Activated T-cell treated with anti-CD3 and anti-CD28 coated beads for 48 hours (primary cell): ENCODE data around the gene GMEB2.
A peak's percentile ranks its signal among the peaks of the same experiment; 100 is the strongest.
"Not testable (repeated sequence)": the region's sequence is repeated elsewhere in the genome, so short reads cannot be mapped to it uniquely, and the experiment has no call there.

ENCODE experiments used
- DNase-seq: peaks from one replicate; pipeline ENCODE4 v3.0.0-alpha.2; 2020; ENCODE audit warnings: low read depth

The GMEB2 gene

DNA sequence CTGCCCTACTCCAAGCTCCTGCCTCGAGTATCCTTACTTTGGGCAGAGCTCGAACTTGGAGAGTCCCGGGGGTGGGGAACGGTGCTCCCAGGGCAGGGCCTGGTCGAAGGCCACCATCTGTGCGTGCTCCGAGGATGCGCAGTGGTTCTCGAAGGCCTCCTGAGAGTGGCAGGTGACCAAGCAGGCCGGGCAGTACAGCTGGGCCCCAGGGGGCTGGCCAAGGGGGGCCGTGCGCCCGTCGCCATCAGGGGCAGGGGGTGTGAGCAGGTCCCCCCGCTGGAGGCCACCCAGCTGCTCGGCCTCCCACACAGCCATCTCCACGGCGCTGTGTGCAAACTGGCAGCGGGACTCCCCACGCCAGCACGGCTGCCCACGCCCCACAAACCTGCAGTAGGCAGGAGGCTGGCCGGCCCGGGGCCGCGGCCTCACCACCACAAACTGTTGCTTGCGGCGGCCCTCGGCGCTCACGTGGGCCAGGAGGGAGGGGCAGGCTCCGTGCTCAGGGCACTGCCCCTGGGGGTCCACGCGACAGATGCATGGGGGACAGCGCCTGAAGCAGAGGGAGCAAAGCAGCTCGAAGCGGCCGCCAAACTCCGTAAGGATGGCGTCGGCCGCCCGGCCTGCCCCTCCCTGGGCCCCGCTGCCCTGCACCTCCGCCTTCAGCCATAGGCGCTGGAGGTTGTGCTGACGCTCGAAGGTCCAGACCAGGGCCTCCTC is 54.7 kb downstream of the GMEB2 start:
- DNase-seq: no peak

DNA sequence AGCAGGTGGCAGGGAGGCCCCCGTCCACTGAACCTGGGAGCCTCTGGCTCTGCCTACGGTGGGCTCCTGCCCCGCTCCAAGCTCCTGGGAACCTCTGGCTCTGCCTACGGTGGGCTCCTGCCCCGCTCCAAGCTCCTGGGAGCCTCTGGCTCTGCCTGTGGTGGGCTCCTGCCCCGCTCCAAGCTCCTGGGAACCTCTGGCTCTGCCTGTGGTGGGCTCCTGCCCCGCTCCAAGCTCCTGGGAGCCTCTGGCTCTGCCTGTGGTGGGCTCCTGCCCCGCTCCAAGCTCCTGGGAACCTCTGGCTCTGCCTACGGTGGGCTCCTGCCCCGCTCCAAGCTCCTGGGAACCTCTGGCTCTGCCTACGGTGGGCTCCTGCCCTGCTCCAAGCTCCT is 55.8 kb downstream of the GMEB2 start:
- DNase-seq: not testable (repeated sequence)

DNA sequence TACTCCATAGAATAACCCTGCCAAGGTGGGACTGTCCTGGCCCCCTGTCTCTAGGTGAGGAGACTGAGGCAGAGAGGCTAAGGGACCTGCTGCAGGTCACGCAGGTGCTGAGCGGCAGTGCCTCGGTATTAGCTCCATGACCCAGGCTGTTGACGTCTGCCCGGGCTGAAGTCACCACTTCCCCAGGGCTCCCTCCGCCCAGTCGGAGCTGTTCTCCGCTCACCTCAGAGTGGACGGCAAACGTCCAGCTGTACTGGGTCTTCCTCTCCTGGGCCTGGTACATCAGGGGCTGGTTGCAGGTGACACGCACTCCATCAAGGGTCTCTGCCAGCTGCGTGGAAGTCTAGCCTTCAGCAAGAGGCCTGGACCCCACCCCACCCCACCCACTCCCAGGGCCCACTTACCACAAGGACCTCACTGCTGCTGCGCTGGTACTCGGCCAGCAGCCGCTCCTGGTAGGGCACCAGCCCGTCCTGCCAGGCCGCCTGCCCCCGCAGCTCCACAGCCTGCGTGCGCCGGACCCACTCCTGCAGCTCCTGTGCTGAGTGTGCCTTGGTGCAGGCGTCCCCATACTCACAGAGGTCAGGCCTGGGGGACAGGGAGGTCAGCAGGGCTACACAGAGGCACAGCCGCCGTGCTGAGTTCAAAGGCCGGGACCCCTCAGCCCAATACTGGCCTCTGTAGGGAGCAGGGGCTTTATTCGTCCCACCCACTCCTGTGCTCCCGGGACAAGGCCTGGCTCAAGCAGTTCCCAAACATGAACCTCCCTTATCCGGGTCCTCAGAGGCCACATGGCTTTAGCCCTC is 56.4 kb downstream of the GMEB2 start:
- DNase-seq: no peak

DNA sequence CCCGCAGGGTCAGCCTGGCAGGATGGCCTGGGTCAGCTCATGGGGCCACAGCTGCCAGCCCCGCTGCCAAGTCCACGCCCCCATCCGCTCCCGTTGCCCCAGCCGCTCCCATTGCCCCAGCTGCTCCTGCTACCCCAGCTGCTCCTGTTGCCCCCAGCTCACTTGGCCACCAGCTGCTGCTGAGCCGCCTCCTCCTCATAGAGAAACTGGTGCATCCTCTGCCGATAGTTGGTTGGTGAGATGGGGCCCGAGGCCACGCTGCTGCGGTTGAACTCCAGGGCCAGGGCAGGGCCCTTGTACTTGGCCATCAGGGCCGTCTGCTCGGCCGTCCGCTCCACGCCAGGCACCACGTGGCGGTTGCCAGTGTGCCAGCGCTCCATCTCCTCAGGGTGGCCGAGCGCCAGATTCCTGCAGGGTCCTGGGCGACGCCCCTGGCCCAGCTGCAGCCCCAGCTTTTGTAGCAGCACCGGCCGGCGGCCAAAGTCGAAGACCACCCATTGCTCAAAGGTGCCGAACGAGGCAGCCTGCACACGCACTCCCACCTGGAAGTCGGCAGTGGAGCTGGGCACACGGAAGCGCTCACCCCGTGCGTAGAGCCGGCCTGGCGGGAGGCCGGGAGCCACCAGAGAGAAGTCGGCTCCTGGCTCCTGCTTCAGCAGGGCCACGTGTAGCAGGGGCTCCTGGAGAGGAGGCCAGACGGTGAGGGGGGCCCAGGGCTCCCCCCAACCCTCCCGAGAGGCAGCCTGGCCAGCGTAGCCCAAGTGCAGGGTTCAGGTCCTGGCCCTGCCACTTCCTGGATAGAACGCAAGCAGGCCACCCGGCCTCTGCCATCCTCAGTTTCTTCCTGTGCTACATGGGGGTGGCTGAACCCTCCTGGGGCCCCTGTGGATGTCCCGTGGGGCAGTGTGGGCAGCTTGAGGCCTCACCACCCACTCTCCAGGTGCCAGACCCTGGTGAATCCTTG is 57.6 kb downstream of the GMEB2 start:
- no peak for DNase-seq

DNA sequence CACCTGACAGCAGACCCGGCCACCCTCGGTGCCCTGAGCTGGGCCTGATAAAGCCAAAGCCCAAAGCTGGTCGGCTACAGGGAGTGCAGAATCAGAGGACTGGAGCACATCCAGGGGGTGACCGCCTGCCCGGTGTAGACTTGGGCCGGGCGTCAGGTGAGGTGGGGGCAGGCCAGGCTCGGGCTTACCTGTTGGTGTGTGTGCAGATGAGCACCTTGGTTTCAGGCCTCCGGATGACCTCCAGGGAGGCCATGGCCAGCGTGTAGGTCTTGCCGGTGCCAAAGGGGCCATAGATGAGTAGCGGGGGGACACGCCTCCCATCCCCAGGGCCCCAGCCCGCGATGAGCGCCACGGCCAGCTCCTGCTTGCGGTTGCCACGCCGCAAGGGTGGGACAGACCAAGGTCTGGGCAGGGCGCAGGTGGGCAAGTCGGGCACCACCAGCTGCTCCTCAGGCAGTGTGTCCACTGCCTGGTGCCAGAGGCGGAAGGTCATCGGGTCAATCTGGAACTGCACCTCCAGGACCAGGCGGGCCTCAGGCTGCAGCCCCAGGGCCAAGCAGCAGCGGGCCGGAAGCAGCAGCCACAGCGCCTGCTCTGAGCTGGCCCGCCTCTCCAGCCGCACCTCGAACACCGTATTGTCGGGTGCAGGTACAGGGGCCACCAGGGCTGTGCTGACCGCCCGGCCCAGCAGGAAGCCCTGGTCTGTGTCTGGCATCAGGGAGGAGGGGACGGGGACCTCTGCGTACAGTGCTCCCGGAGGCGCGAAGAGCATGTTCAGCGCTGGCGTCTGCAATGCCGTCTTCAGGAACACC is 58.5 kb downstream of the GMEB2 start:
- no peak for DNase-seq

DNA sequence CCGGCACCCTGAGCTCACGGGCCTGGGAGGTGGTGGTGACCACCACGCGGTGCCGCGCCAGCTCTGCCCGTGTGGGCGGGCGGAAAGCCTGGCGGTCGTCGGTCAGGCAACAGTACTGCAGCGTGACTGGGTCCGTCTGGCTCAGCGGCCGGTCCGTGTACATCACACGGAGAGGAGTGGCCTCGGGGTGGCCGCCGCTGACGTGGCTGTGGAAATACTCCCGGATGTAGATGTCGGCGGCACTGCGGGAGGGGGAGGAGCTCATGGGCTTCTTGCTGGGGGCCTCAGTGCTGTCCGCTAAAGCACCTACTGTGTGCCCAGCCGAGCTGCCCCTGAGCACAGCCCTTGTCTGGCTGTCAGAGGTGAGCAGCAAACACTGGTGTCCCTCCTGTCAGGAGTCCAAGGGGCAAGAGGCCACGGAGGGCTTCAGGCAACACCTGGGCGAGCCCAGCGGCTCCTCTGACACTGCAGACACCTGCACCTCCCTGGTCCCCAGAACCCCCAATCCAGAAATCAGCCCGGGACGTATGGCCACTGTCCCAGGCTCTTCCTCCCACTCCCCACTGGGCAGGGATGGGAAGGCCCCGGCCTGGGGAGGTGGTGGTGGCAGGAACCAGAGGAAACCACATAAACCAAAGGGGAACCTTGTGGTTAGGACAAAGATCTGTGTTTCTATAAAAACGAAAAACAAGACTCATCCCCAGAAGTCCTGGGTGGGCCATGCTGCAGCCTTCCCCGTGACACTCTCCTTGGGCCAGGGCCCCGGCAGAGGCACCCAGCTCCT is 59.3 kb downstream of the GMEB2 start:
- DNase-seq: peak; percentile 39

DNA sequence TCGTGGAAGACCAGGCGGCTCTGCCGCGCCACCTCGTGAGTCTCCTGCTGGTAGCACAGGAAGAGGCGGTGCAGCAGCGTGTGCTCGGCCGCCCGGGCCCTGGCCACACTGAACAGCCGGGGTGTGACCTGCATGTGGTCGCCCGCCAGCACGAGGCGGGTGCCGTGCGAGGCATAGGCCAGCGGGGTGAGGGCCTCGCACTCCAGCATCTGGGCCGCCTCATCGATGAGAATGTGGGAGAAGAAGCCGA is 59.8 kb downstream of the GMEB2 start:
- DNase-seq: no peak

DNA sequence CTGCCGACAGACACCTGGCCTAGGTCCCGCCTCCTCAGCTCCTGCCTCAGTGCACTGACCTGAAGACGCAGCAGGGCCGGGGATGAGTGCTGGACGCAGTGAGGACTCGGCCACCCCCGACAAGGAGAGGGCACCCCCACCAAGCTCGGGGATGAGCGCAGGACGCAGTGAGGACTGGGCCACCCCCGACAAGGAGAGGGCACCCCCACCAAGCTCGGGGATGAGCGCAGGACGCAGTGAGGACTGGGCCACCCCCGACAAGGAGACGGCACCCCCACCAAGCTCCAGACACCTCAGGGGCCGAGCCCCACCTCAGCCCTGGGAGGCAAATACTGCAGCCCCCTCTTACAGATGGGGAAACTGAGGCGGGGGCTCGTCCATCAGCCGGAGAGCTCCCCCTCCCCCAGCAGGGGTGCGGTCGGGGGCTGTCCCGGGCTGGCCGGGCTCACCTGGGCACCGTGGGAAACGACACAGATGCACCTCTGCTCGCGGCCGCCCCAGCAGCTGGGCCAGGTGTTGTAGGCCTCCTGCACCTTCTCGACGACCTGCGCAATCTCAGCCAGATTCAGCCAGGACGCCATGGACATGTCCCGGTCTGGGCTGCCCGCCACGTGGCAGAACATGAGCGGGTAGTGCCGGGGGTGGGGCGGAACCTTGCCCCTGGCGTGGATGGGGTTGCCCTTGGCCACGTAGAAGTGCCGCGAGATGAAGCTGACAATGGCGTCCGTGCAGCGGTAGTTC is 60.3 kb downstream of the GMEB2 start:
- DNase-seq: no peak

DNA sequence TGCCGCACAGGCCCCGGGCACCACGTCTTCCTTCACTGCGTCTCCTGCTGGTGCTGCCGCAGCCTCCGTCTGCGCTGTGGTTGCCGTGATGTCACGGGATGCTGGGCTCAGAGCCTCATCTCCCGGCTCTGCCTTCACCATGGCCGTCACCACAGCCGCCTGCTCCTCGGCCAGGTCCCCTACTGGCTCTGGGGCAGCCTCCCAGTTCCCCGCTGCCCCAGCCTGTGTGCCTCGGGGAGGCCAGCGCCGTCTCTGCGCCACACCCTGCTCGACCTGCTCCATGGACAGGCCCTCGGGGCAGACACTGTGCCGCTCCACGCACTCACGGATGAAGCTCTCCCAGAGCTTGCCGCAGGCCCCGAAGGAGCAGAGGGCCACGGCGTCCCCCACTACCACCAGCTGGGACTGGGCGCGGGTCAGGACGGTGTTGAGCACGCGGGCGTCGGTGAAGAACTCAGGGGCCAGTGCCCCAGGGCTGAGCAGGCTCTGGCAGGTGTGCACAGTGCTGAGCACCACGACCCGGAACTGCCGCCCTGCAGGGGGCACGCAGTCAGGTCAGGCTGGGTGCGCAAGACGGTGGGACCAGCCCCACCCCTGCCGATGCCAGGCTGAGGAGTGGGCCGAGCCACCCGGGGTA is 61.1 kb downstream of the GMEB2 start:
- DNase-seq: no peak

DNA sequence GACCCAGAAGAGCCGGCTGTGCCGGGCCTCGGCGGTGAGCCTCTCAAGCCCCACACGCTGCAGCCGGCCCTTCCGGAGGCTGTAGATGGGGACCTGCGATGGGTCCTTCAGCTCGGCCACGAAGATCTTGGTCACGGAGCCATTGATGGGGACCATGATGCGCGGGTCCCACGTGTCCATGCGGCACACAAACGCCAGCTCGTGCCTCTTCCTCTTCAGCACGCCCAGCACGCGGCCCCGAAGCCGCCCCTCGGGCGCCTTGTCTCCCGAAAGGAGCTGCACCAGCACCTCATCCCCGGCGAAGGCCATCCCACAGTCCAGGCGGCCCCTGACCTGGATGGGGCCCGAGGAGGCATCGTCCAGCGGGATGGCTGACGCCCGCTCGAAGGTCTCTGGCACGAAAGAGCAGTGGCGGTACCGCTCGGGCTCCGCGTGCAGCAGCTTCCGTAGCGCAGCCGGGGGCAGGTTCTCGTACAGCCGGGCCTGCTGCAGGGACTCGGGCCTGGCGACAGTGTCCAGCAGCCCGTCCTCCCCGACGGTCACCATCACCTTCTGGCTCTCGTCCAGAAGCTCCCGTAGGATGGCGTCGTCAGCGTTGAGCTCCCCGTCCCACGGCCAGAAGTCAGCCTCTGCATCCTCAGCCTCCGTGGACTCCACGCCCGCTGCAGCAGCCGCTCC is 61.7 kb downstream of the GMEB2 start:
- no peak for DNase-seq

DNA sequence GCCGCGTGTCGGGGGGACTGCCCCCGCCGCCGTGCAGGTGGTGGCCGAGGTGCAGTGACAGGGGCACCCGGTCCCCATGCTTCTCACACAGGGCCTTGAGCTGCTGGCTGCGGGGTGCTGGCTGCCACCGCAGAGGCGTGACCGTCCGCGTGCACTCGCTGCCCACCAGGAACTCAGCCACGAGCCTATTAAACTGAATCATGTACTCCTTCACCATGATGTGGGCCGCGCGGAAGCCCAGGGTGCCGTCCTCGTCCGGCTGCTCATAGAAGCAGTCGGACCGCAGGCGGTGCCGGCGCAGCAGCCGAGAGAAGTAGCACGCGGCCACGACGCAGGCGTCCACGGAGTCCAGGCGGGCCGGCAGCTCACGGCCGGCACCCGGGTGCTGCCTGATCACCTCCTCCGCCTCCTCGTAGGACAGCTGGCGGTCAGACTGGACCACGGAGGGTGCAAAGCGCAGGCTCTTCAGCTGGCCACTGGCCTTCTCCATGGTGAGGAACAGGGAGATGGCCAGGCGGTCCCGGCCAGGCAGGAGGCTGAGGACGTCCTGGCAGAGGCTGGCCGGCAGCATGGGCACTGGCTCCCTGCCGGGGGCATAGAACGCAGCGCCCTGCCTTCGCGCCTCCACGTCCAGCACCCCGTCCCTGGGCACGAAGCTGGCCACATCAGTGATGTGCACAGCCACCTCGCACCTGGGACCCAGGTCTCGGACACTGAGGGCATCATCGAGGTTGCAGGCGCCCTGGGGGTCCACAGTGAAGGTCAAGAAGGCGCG is 62.7 kb downstream of the GMEB2 start:
- DNase-seq: no peak

DNA sequence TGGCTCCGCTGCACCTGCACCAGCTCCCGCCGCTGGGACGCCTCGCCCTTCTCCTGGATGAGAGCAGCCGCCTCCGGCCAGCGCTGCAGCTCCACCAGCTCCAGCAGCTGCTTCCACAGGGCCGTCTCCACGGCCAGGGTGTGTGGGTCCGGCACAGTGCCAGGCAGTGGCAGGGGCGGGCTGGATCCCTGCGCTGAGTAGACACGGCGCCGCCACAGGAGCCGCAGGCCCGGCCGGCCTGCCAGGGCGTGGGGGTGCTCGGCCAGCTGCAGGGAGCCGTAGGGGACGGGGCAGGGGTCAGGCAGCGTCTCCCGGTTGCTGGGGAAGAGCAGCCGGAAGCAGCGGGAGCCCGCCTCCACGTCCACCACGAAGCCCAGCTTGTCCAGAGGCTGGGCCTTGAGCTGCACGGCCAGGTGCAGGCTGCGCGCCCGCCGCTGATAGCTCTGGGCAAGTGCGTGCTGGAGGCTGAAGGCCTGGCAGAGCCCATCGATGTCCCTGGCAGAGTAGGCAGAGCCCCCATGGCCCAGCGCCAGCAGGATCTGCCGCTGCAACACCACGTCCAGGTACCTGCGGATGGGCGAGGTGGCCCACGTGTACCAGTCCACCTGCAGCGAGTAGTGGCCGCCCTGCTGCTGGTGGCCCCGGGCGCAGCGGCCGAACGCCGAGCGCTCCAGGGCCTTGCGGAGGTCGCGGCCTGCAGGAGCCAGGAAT is 63.5 kb downstream of the GMEB2 start:
- no peak for DNase-seq

DNA sequence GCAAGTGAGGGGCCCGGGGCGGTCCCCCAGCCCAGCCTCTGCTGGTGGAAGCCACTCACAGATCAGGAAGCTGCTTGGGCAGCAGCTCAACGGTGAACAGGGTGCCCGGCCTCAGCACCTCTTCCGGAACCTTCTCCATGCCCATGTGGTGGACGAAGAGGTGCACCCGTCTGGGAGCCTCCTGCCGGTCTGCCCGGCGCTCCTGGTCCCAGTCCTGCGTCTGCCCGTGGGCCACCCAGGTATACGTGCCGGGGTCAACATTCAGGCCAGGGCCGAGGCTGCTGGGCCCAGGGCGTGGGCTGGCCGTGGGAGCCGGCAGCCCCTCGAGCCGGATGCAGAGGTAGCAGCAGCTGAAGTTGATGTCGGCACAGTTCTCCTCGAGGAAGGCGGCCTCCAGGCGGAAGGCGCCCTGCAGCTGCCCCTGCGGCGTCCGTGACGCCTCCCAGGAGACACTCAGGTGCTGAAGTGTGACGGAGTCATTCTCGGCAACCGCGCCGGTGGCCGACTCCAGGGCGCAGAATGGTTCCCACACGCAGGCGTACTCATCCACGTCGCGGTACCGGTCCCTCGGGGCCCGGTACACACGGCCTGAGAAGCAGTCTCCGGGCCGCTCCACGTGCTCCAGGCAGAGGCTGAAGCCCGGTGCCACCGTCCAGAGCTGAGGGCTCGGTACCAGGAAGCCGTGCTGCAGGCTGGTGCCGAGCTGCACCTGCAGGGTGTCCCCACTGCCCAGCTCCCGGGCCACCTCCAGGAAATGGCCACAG is 64.3 kb downstream of the GMEB2 start:
- DNase-seq: no peak

DNA sequence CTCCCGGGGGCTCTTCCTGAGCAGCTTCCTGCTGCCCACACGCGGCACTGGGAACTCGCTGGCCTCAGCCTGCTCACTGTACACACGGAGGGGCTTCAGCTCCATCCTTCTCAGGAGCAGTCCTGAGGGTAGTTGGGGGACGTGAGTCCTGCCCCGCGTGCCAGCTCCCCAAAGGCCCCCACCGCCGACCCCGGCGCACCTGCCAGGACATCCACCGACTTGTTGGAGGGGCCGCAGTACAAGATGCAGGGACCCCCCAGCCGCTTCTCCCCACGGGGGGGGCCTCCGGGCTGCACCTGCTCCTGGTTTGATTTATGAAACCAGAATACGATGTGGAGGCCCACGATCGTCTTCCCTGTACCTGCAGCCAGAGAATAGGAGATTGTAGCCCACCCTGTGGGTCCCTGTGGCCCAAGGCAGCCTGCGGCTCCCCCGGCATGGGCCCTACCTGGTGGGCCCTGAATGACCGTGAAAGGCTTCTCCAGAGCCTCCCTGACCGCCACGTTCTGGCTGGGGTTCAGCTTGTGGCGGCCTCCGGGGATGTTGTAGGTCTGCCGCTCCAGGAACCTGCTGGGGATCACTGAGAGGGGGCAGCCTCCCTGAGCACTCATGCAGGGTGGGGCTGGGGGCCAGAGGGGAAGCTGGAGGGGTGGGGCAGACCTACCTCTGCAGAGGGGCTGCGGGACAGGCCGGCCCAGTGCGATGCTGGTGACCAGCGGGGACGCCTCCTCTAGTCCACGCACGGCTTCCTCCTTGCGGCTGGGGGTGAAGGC is 65.1 kb downstream of the GMEB2 start:
- no peak for DNase-seq

DNA sequence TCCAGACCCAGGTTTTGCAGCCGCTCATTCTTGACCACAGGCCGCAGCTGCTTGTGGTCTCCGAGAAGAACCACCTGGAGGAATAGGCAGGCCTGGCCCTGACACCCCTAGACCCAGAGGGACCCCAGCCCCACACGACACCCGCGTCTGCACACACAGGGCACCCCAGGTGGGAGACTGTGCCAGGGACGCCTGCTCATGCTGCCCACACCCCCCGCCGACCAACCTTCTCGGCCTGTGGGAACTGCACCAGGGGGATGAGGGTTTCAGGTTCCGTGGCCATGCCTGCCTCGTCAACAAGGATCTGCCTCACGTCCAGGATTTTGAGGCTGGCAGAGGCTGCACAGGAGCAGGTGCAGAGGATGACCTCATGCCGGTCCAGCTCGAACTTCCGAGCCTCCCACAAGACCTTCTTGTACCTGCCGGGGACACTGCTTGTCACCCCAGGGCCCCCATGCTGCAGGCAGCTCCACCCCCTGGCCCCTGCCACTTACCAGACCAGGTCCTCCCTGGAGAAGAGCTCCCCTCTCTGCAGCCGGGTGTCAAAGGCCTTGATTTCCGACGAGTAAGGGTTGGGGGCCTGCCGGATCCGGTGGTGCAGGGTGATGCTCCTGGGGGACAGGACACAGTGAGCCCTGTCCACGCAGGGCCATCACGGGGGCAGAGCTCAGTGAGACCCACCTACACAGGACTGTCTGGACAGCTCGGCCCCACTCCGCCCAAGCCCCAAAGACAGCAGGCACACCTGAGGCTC is 65.9 kb downstream of the GMEB2 start:
- no peak for DNase-seq
